ENCODE data around the gene ATP13A5. TPM values are rescaled to one million over a fixed set of nuclear protein-coding genes. Genes with fewer than 3 reads are reported as not detected.

Gene ATP13A5
- total and polyA plus RNA-seq, 2 of the 8 experiments (the other 6 are each of a cell fraction or from before 2014, with no cell fraction given) = not detected

DNA sequence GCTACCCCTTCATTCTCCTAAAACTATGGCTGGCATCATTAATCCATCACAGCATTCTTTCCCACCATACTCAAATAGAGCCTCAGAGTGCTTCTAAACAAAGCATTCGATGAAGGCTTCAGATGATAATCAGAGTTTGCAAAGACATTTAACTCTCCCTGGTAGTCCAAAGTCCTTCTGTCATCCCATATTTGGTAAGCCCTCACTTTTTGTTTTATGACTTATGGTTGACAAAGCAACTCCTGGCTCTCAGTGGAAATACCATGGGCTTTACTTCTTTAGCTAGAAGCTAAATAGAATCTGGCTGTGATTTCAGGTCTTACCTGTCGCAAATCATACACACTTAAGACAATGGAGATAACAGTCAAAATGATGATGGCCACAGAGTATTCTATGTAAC is 27.8 kb downstream of the ATP13A5 start (continued):
- TF ChIP-seq, protein P1, sequence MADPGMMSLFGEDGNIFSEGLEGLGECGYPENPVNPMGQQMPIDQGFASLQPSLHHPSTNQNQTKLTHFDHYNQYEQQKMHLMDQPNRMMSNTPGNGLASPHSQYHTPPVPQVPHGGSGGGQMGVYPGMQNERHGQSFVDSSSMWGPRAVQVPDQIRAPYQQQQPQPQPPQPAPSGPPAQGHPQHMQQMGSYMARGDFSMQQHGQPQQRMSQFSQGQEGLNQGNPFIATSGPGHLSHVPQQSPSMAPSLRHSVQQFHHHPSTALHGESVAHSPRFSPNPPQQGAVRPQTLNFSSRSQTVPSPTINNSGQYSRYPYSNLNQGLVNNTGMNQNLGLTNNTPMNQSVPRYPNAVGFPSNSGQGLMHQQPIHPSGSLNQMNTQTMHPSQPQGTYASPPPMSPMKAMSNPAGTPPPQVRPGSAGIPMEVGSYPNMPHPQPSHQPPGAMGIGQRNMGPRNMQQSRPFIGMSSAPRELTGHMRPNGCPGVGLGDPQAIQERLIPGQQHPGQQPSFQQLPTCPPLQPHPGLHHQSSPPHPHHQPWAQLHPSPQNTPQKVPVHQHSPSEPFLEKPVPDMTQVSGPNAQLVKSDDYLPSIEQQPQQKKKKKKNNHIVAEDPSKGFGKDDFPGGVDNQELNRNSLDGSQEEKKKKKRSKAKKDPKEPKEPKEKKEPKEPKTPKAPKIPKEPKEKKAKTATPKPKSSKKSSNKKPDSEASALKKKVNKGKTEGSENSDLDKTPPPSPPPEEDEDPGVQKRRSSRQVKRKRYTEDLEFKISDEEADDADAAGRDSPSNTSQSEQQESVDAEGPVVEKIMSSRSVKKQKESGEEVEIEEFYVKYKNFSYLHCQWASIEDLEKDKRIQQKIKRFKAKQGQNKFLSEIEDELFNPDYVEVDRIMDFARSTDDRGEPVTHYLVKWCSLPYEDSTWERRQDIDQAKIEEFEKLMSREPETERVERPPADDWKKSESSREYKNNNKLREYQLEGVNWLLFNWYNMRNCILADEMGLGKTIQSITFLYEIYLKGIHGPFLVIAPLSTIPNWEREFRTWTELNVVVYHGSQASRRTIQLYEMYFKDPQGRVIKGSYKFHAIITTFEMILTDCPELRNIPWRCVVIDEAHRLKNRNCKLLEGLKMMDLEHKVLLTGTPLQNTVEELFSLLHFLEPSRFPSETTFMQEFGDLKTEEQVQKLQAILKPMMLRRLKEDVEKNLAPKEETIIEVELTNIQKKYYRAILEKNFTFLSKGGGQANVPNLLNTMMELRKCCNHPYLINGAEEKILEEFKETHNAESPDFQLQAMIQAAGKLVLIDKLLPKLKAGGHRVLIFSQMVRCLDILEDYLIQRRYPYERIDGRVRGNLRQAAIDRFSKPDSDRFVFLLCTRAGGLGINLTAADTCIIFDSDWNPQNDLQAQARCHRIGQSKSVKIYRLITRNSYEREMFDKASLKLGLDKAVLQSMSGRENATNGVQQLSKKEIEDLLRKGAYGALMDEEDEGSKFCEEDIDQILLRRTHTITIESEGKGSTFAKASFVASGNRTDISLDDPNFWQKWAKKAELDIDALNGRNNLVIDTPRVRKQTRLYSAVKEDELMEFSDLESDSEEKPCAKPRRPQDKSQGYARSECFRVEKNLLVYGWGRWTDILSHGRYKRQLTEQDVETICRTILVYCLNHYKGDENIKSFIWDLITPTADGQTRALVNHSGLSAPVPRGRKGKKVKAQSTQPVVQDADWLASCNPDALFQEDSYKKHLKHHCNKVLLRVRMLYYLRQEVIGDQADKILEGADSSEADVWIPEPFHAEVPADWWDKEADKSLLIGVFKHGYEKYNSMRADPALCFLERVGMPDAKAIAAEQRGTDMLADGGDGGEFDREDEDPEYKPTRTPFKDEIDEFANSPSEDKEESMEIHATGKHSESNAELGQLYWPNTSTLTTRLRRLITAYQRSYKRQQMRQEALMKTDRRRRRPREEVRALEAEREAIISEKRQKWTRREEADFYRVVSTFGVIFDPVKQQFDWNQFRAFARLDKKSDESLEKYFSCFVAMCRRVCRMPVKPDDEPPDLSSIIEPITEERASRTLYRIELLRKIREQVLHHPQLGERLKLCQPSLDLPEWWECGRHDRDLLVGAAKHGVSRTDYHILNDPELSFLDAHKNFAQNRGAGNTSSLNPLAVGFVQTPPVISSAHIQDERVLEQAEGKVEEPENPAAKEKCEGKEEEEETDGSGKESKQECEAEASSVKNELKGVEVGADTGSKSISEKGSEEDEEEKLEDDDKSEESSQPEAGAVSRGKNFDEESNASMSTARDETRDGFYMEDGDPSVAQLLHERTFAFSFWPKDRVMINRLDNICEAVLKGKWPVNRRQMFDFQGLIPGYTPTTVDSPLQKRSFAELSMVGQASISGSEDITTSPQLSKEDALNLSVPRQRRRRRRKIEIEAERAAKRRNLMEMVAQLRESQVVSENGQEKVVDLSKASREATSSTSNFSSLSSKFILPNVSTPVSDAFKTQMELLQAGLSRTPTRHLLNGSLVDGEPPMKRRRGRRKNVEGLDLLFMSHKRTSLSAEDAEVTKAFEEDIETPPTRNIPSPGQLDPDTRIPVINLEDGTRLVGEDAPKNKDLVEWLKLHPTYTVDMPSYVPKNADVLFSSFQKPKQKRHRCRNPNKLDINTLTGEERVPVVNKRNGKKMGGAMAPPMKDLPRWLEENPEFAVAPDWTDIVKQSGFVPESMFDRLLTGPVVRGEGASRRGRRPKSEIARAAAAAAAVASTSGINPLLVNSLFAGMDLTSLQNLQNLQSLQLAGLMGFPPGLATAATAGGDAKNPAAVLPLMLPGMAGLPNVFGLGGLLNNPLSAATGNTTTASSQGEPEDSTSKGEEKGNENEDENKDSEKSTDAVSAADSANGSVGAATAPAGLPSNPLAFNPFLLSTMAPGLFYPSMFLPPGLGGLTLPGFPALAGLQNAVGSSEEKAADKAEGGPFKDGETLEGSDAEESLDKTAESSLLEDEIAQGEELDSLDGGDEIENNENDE (IDR thresholded peaks at IDR 0.05; ENCODE audit: insufficient replicate concordance, low read length) = no peak
- no peak for TF ChIP-seq JUND (IDR thresholded peaks at IDR 0.05; ENCODE audit: low read length)
